NCI-H2196 treated with DMSO at 0.1 percent for 48 hours (cell line): ENCODE results near the gene KRTAP29-1.
"Not testable (repeated sequence)": the region's sequence is repeated elsewhere in the genome, so short reads cannot be mapped to it uniquely, and the experiment has no call there.

Experiments
- DNase-seq: peaks from one replicate; lab custom pipeline; 2025; ENCODE audit not compliant: unreplicated experiment; lab: John Stamatoyannopoulos, UW

The KRTAP29-1 gene, protein sequence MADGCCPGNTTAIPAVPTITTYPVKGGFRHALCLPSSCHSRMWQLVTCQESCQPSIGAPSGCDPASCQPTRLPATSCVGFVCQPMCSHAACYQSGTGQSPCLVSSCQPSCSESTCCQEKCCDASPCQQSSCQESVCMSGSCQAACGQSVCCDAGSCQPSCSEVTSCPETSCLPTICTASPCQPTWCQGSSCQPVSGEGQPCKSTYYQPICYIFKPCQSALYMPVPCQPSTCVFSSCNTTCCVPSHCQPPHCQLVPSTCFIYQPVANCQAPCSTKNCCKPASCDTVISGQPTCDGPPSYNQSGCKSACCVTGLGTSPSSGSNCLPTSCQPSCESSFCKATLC

DNA sequence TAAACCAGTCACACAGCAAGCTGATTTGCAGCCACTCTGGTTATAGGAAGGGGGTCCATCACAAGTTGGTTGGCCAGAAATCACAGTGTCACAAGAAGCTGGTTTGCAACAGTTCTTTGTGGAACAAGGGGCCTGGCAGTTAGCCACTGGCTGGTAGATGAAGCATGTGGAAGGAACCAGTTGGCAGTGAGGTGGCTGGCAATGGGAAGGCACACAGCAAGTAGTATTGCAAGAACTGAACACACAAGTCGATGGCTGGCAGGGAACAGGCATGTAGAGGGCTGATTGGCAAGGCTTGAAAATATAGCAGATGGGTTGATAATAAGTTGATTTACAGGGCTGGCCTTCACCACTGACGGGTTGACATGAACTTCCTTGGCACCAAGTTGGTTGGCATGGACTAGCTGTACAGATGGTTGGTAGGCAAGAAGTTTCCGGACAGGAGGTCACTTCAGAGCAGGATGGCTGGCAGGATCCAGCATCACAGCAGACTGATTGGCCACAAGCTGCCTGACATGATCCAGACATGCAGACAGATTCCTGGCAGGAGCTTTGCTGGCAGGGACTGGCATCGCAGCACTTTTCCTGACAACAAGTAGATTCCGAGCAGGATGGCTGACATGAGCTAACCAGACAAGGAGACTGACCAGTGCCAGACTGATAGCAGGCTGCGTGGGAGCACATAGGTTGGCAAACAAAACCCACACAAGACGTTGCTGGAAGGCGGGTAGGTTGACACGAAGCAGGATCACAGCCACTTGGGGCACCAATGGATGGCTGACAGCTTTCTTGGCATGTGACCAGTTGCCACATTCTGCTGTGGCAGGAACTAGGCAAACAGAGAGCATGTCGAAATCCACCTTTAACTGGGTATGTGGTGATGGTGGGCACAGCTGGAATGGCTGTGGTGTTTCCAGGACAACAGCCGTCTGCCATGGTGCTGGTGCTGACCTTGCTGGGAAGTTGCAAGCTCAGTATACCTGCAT is at the start of gene KRTAP29-1:
KRTAP29-1 (minus strand) TSS at position 936 of the 986 bp plus-strand sequence; CDS start at position 936, 0 bp downstream.
- no peak for DNase-seq

DNA sequence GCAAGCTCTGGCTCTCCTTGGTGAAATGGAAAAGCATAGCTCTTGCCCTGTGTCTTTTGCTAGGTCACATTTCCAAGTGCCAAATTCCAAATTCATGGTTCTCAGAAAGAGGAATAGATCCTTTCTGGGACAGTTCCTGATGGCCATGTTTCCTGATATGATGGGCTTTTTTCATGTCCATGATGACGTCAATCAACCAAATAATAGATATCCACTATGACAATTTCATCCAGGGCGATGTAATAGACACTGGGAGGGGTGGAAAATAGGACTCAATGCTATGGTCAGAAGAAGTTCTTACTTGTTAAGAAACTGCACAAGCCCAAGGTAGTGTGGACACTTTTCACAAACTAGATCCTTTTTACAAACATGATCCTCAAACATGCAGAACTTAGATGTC is 48.5 kb upstream of the KRTAP29-1 start:
- no peak for DNase-seq

- DNase-seq = not testable (repeated sequence)
These were observed 47.8 kb upstream of the KRTAP29-1 start, which contains the start of gene KRT33A for GRCh38 chr17:41350381-41350878. Gene KRT33A, minus strand, starts transcription at chr17:41350828. Its CDS starts 61 bp downstream, at chr17:41350767.

DNA sequence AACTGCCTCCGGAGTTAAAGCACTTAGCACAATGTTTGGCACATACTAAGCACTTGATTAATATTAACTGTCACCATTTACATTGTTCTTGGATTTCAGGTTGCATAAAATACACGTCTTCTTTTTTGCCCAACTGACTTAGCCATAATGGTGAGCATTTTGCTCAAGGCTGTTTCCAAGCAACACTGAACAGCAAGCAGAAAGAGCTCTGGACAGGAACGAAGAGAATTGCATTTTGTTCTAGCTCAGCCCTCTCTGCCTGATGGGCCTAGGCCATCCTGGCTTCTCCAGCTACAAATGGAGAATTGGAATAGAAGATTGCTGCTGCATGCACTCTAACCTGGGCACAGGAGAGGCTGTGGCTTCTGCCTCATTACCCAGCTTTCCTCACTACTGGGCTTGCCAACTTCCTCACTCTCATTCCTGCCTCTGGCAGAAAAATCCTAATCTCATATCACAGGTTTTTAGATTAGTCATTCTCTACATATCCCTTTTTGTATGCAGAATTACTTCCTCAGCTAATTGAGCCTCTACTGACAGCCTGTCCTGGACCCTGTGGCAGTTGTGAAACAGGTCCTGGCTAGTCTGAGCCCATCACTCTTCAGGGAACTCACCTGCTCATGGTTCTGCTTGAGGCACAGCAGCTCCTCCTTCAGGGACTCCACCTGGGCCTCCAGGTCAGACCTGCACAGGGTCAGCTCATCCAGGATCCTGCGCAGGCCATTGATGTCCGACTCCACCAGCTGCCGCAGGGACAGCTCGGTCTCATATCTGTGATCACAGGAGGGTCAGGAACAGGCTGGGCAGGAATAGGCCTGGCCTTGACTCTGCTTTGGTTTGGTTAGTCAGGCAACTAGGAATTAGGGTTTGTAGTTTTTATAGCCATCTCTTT is 45.5 kb upstream of the KRTAP29-1 start:
- DNase-seq = no peak

DNA sequence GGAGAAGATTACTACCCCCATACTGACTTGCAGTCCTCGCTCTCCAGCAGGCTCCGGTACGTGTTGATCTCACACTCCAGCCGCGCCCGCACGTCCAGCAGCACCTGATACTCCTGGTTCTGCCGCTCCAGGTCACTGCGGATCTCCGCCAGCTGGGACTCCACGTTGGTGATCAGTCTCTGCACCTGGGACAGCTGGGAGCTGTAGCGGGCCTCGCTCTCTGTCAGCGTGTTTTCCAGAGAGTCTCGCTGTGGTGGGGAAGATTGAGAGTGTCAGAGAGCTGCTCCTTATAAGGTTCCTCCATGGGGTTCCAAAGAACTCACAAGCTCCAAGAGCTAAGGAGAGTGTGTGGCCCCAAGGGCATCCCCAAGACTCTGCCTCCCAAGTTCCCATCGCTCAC is 43.8 kb upstream of the KRTAP29-1 start:
- DNase-seq = not testable (repeated sequence)

DNA sequence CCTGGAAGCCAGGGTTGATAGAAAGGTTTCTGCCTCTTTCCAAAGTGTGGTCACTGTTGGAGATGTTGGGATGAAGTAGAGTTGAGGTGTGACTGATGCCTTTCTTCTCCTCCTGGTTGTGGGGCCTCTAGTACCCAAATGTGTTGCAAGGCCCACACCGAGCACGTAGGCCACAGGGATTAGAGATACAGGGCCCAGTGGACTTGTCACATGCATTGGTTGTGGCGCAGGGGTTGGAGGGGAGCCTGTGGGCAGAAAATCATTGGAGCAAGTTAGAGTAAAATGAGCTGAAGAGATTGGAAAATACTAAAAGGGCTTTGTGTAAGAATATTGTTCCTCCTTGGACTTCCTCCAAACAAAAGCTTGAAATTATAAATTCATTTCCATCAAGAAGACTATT is 43.3 kb upstream of the KRTAP29-1 start:
- no peak for DNase-seq

DNA sequence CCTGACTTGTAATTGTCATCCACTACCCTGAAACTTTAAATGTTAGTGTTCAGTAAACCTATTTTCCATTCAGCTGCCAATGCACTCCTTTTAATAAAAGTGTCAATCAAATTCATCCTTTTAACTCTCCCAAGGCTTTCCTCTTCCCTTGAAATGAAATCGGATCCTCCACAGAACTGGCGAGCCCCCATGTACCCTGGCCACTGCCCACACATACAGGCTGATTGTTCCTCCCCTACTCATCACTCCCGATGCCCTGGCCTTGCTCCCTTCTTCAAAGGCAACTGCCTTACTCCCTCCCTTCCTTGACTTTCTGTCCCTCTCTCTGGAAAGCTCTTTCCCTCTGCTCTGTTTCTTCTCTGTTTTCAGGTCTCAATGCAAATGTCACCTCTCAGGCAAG is 40.4 kb upstream of the KRTAP29-1 start:
- no peak for DNase-seq

- no peak for DNase-seq
These were observed 38.5 kb upstream of the KRTAP29-1 start for GRCh38 chr17:41340934-41341861.

DNA sequence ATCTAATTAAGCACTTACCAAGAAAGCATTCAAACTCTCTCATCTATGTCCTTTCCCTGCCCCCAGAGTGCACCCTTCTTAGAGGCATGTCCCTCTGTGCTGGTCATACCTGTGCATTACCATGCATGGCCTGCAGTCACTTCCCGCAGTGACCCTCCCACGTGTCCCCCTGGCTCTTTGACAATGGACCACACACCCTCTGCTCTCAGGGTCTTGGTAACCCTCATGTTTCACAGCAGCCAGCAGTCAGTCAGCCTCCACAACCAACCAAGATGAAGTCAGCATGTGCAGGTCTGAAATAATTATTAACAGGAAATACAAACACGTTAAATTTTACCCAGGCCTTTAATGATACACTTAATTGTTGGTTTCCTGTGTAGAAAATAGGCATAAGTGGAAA is 37.8 kb upstream of the KRTAP29-1 start:
- no peak for DNase-seq

DNA sequence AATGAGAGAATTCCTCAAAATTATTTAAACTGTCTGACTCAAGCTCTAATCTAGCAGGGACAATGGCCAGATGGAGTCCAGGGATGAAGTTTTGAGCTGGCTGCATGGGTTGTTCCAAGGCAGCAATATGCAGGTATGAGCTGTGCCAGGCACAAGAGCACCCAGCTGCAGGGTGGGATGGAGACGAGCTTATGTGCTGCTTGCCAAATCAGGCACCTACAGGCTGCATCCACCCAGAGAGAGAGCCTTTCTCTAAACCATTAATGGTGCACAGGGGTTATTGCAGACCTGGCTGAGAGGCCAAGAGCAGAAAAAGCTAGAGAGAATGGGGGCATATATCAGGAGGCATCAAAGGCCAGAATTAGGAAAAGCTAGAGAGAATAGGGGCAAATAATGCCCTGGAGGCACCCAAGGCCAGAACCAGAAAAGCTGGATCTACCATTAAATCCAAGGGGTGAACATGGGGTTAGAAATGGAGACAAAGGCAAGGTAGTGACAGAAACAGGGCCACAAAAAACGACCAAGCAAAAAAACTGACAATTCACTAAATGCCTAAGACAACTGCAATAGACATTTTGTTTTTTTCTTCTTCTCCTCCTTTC is 37.0 kb upstream of the KRTAP29-1 start:
- no peak for DNase-seq

- no peak for DNase-seq
These were observed 36.4 kb upstream of the KRTAP29-1 start for GRCh38 chr17:41338961-41339485.

GRCh38 chr17:41335747-41336146 is 33.1 kb upstream of the KRTAP29-1 start:
- DNase-seq = no peak

DNA sequence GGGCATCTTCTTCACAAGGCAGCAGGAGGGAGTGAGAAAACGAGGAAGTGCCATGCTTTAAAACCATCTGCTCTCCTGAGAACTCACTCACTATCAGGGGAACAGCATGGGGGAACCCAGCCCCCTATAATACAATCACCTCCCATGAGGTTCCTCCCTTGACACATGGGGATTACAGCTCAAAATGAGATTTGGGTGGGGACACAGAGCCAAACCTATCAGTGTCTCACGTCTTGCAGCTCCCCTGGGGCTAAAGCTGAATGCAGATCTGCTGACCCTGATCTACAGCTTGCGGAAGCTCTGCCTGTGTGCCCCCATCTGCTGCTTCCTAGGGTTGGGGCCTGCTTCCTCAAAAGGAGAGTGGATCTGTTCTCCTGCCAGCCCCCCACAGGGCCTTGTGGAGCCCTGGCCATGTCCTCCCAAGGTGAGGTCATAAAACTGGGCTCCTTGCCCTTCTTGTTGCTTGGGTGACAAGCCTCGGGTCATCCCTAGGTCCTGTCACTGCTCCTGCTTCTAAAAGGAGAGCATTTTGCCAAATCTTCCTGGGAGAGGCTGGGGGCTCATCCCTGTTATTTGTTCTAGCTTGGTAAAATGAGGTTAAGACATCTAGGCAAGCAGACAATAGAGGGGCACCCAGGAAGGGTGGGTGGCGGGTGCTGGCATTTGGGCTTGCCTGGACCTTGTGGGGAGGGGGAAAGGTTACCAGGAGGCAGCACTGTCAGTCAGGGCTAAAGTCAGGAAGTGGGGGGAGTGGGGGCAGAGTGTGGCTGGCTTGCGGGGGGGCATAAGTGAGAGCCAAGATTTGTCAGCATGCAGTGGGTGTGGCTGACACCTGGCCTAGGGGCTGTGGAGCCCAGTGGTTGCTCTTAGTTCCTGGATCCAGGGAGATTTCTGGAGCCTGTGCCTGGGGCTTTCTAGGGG is 32.0 kb upstream of the KRTAP29-1 start:
- no peak for DNase-seq

DNA sequence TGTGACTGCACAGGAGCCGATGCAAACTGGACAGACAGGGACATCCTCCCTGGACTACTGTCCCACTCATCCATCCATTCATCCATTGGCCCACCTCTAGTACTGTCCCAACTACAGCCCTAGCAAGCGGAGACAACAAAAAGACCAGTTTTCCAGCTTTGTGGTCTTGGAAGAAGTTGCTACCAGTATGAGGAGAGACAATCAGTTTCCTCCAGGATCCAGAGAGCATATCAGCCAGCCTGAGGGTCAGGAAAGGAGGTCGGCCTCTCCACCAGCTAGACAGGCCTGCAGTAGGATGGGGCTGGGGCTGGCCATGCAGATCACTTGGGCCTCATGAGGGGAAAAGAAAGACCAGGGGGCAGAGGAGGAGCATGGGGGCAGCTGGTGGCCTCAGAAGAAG is 31.2 kb upstream of the KRTAP29-1 start:
- DNase-seq = no peak

DNA sequence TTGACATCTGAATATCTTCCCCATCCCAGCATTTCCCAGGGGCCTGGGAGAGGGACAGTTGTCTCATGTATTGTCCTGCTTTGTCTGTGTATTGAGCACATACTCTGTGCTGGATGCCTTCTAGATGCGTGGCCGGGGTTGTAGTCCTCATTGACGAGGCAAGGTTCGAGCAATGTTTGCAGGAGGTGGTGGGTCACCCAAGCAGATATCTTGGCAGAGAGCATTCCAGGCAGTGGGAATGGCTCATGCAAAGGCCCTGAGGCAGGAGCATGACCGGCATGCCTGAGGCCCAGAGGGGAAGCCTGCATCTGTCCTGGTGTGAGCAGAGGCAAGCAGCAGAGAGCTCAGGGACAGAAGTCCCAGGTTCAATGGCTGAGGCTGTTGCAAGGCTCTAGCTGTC is 30.4 kb upstream of the KRTAP29-1 start:
- DNase-seq = no peak

- no peak for DNase-seq
These were observed 29.6 kb upstream of the KRTAP29-1 start for GRCh38 chr17:41332239-41332638.

- DNase-seq = no peak
These were observed 29.0 kb upstream of the KRTAP29-1 start for GRCh38 chr17:41331606-41332005.
